Measurements from ENCODE around the gene NSD1.

DNA sequence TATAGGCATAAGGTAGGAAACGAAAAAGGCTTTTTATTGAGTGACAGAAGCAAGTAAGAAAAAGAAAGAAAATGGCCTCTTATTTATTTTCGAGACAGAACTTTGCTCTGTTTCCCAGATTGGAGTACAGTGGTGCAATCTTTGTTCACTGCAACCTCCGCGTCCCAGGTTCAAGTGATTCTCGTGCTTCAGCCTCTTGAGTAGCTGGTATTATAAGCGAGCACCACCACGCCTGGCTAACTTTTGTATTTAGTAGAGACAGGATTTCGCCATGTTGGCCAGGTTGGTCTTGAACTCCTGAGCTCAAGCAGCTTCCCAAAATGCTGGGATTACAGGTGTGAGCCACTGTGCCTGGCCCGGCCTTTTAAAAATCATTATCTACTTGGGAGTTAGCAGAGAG, 70.7 kb downstream of the NSD1 start:
- TF ChIP-seq, protein P1, sequence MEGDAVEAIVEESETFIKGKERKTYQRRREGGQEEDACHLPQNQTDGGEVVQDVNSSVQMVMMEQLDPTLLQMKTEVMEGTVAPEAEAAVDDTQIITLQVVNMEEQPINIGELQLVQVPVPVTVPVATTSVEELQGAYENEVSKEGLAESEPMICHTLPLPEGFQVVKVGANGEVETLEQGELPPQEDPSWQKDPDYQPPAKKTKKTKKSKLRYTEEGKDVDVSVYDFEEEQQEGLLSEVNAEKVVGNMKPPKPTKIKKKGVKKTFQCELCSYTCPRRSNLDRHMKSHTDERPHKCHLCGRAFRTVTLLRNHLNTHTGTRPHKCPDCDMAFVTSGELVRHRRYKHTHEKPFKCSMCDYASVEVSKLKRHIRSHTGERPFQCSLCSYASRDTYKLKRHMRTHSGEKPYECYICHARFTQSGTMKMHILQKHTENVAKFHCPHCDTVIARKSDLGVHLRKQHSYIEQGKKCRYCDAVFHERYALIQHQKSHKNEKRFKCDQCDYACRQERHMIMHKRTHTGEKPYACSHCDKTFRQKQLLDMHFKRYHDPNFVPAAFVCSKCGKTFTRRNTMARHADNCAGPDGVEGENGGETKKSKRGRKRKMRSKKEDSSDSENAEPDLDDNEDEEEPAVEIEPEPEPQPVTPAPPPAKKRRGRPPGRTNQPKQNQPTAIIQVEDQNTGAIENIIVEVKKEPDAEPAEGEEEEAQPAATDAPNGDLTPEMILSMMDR (optimal IDR thresholded peaks at IDR 0.05 in 1 of 3, IDR thresholded peaks at IDR 0.05 in 1 of 3, conservative IDR thresholded peaks at IDR 0.05 in 1 of 3; ENCODE audit: extremely low read depth in 1 of 3, insufficient read depth in 2 of 3, low read length in 3 of 3): no peak
- TF ChIP-seq EZH2 (IDR thresholded peaks at IDR 0.05; ENCODE audit: low read length): no peak

Data from keratinocyte (primary cell).